ENCODE results near the gene TP53TG3D. TPM values are rescaled to one million over a fixed set of nuclear protein-coding genes. Genes with fewer than 3 reads are reported as not detected.
"Not testable (repeated sequence)": the region's sequence is repeated elsewhere in the genome, so short reads cannot be mapped to it uniquely, and the experiment has no call there.

Gene TP53TG3D
- total and polyA plus RNA-seq, 9 of the 15 experiments (the other 6 are each of a cell fraction or from before 2014, with no cell fraction given): 1.3 to 11.7 (median 3.6) TPM

GRCh38 chr16:32263552-32263951 is 10.5 kb downstream of the TP53TG3D start:
- intact Hi-C loops (cut with micrococcal nuclease); FAIRE-seq; H3K4me1 ChIP-seq (replicated peaks in 1 of 2; ENCODE audit: control insufficient read depth in 2 of 2, insufficient read depth in 2 of 2, low read length in 2 of 2); H3K9me3 ChIP-seq (replicated peaks; ENCODE audit: control insufficient read depth, insufficient read depth, low read depth, low read length); ATAC-seq; H4K20me1 ChIP-seq (replicated peaks; ENCODE audit: control insufficient read depth, insufficient read depth, low read length); in situ Hi-C loops (cut with MboI); POLR2A ChIA-PET; H3K27me3 ChIP-seq (ENCODE audit: control insufficient read depth in 2 of 2, insufficient read depth in 2 of 2, low read length in 2 of 2); DNase-seq (ENCODE audit: extremely low read depth in 1 of 4, low spot score in 3 of 4); H3K27ac ChIP-seq (ENCODE audit: extremely low read depth, low read depth, low read length); H2AFZ ChIP-seq (ENCODE audit: low read depth, low read length); H3K9ac ChIP-seq (ENCODE audit: insufficient read depth in 1 of 2, low read depth in 2 of 2, low read length in 2 of 2); H3K4me2 ChIP-seq (ENCODE audit: insufficient read depth, low read length); BruUV-seq (replicated peaks); H3K79me2 ChIP-seq (ENCODE audit: control insufficient read depth, insufficient read depth, low read length); H3K9me1 ChIP-seq (ENCODE audit: control insufficient read depth, insufficient read depth, low read length); CTCF ChIA-PET (ENCODE audit: low intra/inter-chr PET ratio); H3K36me3 ChIP-seq (ENCODE audit: control insufficient read depth, insufficient read depth, low read length); H3K4me3 ChIP-seq: not testable (repeated sequence)
- WGBS (ENCODE audit: insufficient coverage, low coverage, missing lambda C conversion rate): 37% methylated on average over 4 of the region's 10 CpGs

DNA sequence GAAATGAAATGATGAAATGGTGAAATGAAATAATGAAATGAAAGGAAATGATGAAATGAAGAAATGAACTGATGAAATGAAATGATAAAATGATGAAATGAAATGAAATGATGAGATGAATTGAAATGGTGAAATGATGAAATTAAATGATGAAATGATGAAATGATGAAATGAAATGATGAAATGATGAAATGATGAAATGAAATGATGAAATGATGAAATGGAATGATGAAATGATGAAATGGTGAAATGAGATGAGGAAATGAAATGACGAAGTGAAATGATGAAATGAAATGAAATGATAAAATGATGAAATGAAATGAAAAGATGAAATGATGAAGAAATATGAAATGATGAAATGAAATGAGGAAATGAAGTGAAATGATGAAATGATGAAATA is 28.8 kb downstream of the TP53TG3D start:
- H3K9me3 ChIP-seq (replicated peaks; ENCODE audit: control insufficient read depth, insufficient read depth, low read depth, low read length); H3K4me2 ChIP-seq (ENCODE audit: insufficient read depth, low read length); H3K9me1 ChIP-seq (ENCODE audit: control insufficient read depth, insufficient read depth, low read length); H2AFZ ChIP-seq (ENCODE audit: low read depth, low read length); POLR2A ChIA-PET; H3K27ac ChIP-seq (ENCODE audit: extremely low read depth, low read depth, low read length); H3K4me1 ChIP-seq (replicated peaks in 1 of 2; ENCODE audit: control insufficient read depth in 2 of 2, insufficient read depth in 2 of 2, low read length in 2 of 2); DNase-seq (ENCODE audit: extremely low read depth in 1 of 4, low spot score in 3 of 4); intact Hi-C loops (cut with micrococcal nuclease); in situ Hi-C loops (cut with MboI); H4K20me1 ChIP-seq (replicated peaks; ENCODE audit: control insufficient read depth, insufficient read depth, low read length); ATAC-seq; BruUV-seq (replicated peaks); H3K9ac ChIP-seq (ENCODE audit: insufficient read depth in 1 of 2, low read depth in 2 of 2, low read length in 2 of 2); H3K27me3 ChIP-seq (ENCODE audit: control insufficient read depth in 2 of 2, insufficient read depth in 2 of 2, low read length in 2 of 2); H3K4me3 ChIP-seq; CTCF ChIA-PET (ENCODE audit: low intra/inter-chr PET ratio); FAIRE-seq; H3K36me3 ChIP-seq (ENCODE audit: control insufficient read depth, insufficient read depth, low read length); H3K79me2 ChIP-seq (ENCODE audit: control insufficient read depth, insufficient read depth, low read length); TF ChIP-seq CEBPG (CRISPR knock-in tag; IDR thresholded peaks at IDR 0.05); ATF3 (CRISPR knock-in tag; conservative IDR thresholded peaks at IDR 0.05): not testable (repeated sequence)
- TF ChIP-seq TRIM24 (IDR thresholded peaks at IDR 0.05) (peak; percentile 95 to 99), ZNF24 (IDR thresholded peaks at IDR 0.05) (peak; percentile 56; the same call in 1 of the 2 replicates), CEBPB (tag; IDR thresholded peaks at IDR 0.05) (peak; percentile 54), CEBPG (tag; conservative IDR thresholded peaks at IDR 0.05 in 1 of 2, IDR thresholded peaks at IDR 0.05 in 1 of 2) (peak in 1 of 2 experiments; percentile 37; a peak in 1 of 4 replicates), ATF3 (IDR thresholded peaks at IDR 0.05) (peak; percentile 51; the same call in 1 of the 2 replicates)
- WGBS (ENCODE audit: insufficient coverage, low coverage, missing lambda C conversion rate): no CpG with 5 or more reads among the region's 1 CpG

Data from K562 (cell line).